GM10266 (cell line): ENCODE results near the gene SCRN2.

Experiments
- DNase-seq: peaks from one replicate; pipeline ENCODE4 v3.0.0; 2012; ENCODE audit errors: extremely low spot score
- CTCF ChIP-seq: IDR thresholded peaks from 2 replicates; pipeline ENCODE4 v1.5.1; 2012; ENCODE audit warnings: mild to moderate bottlenecking, low read depth; ENCODE audit not compliant: control insufficient read depth, insufficient read depth; ENCODE audit errors: missing control alignments

The SCRN2 gene

GRCh38 chr17:47869114-47869513 is 28.0 kb upstream of the SCRN2 start:
- TF ChIP-seq CTCF = no peak

GRCh38 chr17:47867813-47868533 is 26.9 kb upstream of the SCRN2 start:
- no peak for DNase-seq
- TF ChIP-seq CTCF = no peak

More at GRCh38 chr17:47869114-47869513, 28.0 kb upstream of the SCRN2 start:
- no peak for DNase-seq

GRCh38 chr17:47866941-47867340 is 25.9 kb upstream of the SCRN2 start:
- DNase-seq = no peak
- TF ChIP-seq CTCF = no peak

DNA sequence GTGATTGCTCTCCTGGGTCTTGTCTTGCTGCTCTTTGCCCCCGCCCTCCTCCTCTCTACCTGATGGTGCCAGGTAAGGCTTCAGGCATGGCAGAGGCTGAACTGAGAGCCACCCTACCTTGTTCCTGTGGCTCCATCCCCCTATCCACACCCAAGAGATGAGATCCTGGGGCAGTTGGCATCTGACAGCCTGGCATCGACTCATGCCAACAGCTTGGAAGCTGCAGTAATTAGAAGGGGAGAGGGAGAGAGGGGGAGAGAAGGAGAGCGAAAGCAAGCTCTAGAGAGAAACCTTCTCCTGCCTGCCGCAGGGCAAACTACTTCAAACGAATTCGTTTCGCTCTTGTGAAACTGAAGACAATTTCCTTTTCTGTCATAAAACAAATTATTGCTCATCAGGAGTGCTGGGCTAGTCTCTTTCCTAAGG is 23.7 kb upstream of the SCRN2 start:
- TF ChIP-seq CTCF = no peak
- DNase-seq = no peak

DNA sequence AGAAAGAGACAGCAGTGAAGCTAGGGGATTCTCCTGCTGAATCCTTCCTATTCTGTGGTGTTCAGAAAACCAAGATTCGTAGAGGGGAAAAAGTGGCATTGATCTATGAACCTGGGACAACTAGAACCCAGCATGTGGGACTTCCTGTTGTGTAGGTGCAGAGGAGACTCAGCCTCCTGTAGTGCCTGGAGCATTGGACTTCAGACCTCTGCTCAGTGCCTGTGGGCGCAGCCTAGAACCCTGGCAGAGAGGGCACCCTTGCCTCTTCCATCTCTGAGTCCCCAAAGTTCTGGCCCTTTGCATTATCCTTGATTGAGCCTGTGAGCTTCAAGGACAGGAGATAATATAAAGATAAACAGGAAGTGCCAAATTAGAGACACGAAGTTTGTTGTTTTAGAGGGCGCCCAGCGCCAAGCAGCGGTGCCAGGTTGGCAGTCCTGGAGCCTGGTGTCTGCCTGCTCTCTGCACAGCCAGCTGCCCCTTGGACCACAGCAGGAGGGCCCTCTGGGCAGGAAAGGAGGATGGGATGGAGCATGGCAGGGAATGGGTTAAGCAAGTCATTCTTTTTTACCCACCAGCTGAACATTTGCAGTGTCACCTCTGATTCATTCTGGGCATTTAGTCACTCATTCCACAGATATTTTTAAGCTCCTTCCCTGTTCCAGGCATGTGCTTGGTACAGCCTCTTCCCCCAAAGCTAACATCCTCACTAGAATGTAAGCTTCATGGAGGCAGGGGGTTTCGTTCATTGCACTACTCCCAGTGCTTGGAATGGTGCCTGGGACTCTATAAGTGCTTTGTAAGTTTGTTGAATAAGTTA is 21.8 kb upstream of the SCRN2 start:
- TF ChIP-seq CTCF = no peak

DNA sequence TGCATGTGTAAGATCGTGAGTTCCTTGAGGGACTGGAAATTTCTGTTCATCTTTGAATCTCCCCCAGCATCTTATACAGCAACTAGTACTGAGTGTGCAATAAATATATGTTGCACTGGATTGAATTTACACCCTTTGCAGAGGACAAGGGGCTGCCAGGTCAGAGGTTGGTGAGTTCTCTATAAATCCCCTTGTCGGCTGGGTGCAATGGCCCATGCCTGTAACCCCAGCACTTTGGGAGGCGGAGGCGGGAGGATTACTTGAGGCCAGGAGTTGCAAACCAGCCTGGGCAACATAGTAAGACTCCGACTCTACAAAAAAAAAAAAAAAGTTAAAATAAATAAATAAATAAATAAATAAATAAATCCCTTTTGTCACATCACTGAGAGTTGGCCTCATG is 19.3 kb upstream of the SCRN2 start:
- no peak for TF ChIP-seq CTCF
- no peak for DNase-seq

More for the DNA sequence above, 21.8 kb upstream of the SCRN2 start:
- no peak for DNase-seq

DNA sequence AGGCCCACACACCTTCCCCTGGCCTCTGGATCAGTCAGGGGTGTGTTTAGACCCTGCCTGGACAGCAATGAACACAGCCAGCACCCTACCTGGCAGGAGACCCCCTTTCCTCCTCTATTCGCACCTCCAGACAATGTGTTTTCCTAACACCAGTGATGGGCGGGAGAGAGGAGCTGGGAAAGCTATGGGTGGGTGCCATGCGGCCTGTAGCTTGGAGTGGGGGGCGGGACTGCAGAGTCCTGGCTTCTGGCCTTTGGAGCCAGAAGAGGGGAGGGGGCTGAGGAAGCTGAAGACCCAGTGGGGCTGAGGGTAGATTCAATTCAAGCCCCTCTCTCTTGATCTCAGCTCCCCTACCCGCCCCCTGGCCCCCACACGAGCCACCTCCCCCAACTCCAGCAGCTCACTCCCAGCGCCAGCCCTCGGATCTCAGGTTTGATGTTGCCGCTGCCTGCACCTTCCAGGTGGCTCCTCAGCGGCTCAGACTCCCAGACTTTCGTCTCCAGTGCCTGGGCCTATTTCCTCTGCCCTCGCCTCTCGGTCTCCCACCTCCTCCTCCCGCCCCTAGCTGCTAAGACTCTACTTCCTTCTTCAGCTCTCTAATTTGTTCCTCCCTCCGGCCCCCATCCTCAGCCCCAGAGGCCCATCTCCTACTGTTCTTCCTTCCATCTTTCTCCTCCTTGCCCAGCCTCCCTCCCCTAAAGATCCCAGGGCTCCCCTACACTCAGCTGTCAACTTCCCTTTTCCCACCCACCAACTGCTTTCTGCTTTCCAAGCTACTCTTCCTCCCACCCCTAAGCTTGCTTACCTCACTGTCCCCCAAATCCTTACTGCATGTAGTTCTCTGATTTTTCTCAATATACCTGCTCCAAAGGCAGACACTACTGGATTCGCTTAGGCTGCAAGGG is 16.7 kb upstream of the SCRN2 start:
- no peak for TF ChIP-seq CTCF
- no peak for DNase-seq
